ENCODE measurements around the gene CFAP91.
"Not testable (repeated sequence)": the region's sequence is repeated elsewhere in the genome, so short reads cannot be mapped to it uniquely, and the experiment has no call there.

The CFAP91 gene

DNA sequence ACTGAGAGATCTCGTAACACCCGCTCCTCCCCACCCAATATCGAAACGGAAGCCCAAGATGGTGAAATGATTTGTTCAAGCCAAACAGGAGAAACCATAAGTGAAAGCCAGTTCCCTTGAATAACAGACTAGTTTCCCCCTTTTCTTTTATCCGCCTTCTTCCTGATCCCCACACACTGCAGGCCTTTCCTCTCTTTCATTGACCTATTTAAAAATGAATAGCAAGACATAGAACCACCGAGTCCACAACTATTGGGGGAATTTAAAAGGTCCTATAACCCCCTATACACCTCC is 25.2 kb upstream of the CFAP91 start:
- no peak for DNase-seq (ENCODE audit: low read depth, low spot score)
- TF ChIP-seq, protein P1, sequence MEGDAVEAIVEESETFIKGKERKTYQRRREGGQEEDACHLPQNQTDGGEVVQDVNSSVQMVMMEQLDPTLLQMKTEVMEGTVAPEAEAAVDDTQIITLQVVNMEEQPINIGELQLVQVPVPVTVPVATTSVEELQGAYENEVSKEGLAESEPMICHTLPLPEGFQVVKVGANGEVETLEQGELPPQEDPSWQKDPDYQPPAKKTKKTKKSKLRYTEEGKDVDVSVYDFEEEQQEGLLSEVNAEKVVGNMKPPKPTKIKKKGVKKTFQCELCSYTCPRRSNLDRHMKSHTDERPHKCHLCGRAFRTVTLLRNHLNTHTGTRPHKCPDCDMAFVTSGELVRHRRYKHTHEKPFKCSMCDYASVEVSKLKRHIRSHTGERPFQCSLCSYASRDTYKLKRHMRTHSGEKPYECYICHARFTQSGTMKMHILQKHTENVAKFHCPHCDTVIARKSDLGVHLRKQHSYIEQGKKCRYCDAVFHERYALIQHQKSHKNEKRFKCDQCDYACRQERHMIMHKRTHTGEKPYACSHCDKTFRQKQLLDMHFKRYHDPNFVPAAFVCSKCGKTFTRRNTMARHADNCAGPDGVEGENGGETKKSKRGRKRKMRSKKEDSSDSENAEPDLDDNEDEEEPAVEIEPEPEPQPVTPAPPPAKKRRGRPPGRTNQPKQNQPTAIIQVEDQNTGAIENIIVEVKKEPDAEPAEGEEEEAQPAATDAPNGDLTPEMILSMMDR (IDR thresholded peaks at IDR 0.05; ENCODE audit: low read depth, low read length) = no peak
- in situ Hi-C loops (cut with HindIII; ENCODE audit: low sequenced_read_pairs) = no loop called here
- peak overlapping the region; percentile 67 for H3K4me3 ChIP-seq (ENCODE audit: low read depth, low read length)

- H3K4me3 ChIP-seq (ENCODE audit: low read depth, low read length); in situ Hi-C loops (cut with HindIII; ENCODE audit: low sequenced_read_pairs); DNase-seq (ENCODE audit: low read depth, low spot score): not testable (repeated sequence)
Measured at GRCh38 chr3:119678209-119678608, 24.6 kb upstream of the CFAP91 start.

- no peak for DNase-seq (ENCODE audit: low read depth, low spot score)
- TF ChIP-seq, protein P1 (IDR thresholded peaks at IDR 0.05; ENCODE audit: low read depth, low read length) = no peak
- in situ Hi-C loops (cut with HindIII; ENCODE audit: low sequenced_read_pairs) = no loop called here
- no peak overlapping the region for H3K4me3 ChIP-seq (ENCODE audit: low read depth, low read length)
Measured at GRCh38 chr3:119679874-119680273, 22.9 kb upstream of the CFAP91 start.

GRCh38 chr3:119681279-119681678 is 21.5 kb upstream of the CFAP91 start:
- in situ Hi-C loops (cut with HindIII; ENCODE audit: low sequenced_read_pairs) = no loop called here
- peak; percentile 51 for DNase-seq (ENCODE audit: low read depth, low spot score)
- H3K4me3 ChIP-seq (ENCODE audit: low read depth, low read length) = no peak overlapping the region
- TF ChIP-seq, protein P1 (IDR thresholded peaks at IDR 0.05; ENCODE audit: low read depth, low read length) = peak; percentile 44

- in situ Hi-C loops (cut with HindIII; ENCODE audit: low sequenced_read_pairs) = no loop called here
- no peak overlapping the region for H3K4me3 ChIP-seq (ENCODE audit: low read depth, low read length)
- TF ChIP-seq, protein P1 (IDR thresholded peaks at IDR 0.05; ENCODE audit: low read depth, low read length) = no peak
- DNase-seq (ENCODE audit: low read depth, low spot score) = no peak
Measured at GRCh38 chr3:119683421-119683820, 19.4 kb upstream of the CFAP91 start.

GRCh38 chr3:119690043-119690656 is 12.7 kb upstream of the CFAP91 start:
- H3K4me3 ChIP-seq (ENCODE audit: low read depth, low read length) = no peak overlapping the region
- peak; percentile 46 for DNase-seq (ENCODE audit: low read depth, low spot score)
- in situ Hi-C loops (cut with HindIII; ENCODE audit: low sequenced_read_pairs) = no loop called here
- TF ChIP-seq, protein P1 (IDR thresholded peaks at IDR 0.05; ENCODE audit: low read depth, low read length) = peak; percentile 51

GRCh38 chr3:119695480-119695879 is 7.3 kb upstream of the CFAP91 start:
- TF ChIP-seq, protein P1 (IDR thresholded peaks at IDR 0.05; ENCODE audit: low read depth, low read length) = no peak
- in situ Hi-C loops (cut with HindIII; ENCODE audit: low sequenced_read_pairs) = no loop called here
- no peak overlapping the region for H3K4me3 ChIP-seq (ENCODE audit: low read depth, low read length)
- no peak for DNase-seq (ENCODE audit: low read depth, low spot score)

Data from astrocyte of the spinal cord (primary cell).